NT2/D1 (cell line): ENCODE results near the gene AMPD3.

Source experiments
- SUZ12 ChIP-seq: IDR thresholded peaks from 2 replicates; pipeline ENCODE4 v1.6.1; 2011; ENCODE audit not compliant: insufficient read length, insufficient read depth; ENCODE audit errors: extremely low read depth
- YY1 ChIP-seq: IDR thresholded peaks from 2 replicates; pipeline ENCODE4 v1.6.1; 2011; ENCODE audit not compliant: insufficient read length, insufficient read depth
- ZNF274 ChIP-seq: IDR thresholded peaks from 2 replicates; pipeline ENCODE4 v1.6.1; 2011; ENCODE audit warnings: mild to moderate bottlenecking, low read depth, low read length

GRCh38 chr11:10543782-10544181 lies 88.7 kb downstream of the AMPD3 start:
- TF ChIP-seq YY1 (no peak), SUZ12 (no peak), ZNF274 (no peak)
